ENCODE results near the gene RAB6B.

Gene RAB6B

DNA sequence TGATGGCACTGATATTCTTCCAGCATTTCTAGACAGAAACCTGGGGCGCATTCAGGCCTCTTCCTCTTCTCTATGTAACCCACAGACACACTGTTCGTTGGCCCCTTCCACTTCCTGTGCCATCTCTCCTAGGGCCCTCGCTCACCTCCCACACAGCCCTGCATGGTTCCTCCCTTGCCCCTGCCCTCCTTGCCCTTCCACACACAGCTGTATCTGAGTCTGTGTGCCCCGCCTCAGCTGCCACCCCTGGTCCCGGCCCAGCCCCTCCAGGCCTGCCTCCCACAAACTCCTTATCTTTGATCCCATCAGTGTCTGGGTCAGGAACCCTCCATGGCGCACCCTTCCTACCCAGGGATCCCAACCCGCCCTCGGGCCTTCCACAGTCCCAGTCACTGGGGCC, 37.9 kb downstream of the RAB6B start:
- no peak for DNase-seq (ENCODE audit: low read depth in 2 of 2)

DNA sequence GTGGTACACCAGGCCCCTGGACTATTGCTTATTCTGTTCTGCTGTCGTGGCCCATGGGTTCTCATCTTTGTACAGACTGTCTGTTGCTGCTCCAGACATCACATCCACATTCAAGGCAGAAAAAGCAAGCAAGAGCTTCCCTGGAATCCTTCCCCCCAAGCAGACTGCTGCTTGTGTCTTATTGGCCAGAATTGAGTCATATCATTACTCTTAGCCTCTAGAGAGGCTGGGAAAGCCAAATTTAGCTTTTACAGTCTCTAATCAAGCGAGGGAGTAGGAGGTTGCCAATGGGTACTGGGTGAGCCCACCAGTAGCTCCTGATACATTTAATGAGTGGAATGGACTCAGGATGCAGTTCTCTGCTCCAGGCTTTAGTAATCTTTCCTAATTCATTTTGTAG, 39.4 kb downstream of the RAB6B start:
- no peak for DNase-seq (ENCODE audit: low read depth in 2 of 2)

DNA sequence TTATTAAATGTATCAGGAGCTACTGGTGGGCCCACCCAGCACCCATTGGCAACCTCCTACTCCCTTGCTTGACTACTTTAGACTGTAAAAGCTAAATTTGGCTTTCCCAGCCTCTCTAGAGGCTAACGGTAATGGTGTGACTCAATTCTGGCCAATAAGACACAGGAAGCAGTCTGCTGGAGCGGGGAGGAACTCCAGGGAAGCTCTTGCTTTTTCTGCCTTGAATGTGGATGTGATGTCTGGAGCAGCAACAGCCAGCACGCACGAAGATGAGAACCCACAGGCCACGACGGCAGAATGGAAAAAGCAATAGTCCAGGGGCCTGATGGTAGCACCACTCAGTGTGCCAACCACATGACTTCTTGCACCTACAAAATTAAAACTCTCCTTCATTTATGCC, 39.9 kb downstream of the RAB6B start:
- DNase-seq (ENCODE audit: low read depth in 2 of 2), result no peak

DNA sequence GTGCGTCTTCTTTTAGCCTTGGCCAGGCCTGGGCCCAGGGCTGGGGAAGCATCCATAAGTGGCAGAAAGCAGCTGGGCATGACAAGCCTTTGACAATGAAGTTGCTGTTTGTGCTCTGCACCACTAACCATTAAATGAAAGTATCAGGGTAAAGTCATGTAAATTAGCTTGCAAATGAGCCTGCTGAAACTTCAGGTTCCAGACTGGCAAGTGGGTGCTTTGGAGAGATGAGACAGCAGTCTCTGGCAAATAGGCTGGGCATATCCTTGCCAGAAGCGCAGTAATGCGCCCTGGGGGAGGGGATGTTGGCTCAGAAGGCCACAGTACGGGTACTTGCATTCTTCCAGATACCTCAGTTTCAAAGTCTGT, 40.7 kb downstream of the RAB6B start:
- DNase-seq (ENCODE audit: low read depth in 2 of 2), result no peak

DNA sequence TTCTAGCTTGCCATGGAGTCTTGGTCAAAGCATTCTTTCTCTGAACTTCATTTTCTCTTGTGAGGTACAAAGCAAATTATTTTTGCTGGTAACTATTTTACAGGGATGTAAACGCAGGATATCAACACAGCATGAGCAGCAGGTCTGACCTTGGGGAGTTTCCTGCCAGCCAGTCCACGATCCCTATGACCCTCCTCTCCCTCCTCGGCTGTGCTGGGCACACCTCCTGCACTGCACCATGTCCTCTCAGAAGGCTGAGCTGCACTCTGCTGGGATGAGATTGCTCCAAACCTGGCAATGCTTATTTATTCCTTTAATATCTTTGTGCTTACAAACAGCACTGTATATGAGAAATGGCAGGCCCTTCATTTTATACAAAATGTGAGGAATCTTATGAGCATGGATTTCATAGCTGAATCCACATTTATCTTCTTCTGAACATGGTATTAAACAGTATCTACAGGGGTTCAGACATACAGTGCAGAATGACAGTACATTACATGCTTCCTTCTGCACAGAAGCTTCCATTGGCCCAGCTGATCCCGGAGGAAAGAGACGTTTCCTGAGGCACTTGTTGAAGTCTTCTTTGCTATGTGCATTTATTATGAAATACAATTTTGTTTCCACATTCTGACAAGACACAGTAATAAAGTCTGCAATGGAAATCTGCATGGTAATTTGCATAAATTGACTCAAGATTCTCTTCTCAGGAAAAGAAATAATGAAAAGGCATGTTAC, 41.2 kb downstream of the RAB6B start:
- no peak for DNase-seq (ENCODE audit: low read depth in 2 of 2)

DNA sequence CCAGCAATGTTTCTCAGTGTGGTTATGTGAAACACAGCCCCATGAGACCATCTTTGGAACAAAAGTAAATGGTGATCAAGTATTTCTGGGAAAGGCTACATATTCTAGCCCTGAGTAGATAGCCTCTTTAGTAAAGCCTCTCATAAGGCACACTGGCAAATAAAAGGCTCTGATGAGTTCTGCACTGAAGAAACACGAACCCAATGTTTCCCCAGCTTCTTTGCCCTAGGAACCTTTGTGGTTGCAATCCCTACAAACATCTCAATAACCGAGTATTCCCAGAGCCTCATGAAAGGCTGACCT, 41.8 kb downstream of the RAB6B start:
- no peak for DNase-seq (ENCODE audit: low read depth in 2 of 2)

DNA sequence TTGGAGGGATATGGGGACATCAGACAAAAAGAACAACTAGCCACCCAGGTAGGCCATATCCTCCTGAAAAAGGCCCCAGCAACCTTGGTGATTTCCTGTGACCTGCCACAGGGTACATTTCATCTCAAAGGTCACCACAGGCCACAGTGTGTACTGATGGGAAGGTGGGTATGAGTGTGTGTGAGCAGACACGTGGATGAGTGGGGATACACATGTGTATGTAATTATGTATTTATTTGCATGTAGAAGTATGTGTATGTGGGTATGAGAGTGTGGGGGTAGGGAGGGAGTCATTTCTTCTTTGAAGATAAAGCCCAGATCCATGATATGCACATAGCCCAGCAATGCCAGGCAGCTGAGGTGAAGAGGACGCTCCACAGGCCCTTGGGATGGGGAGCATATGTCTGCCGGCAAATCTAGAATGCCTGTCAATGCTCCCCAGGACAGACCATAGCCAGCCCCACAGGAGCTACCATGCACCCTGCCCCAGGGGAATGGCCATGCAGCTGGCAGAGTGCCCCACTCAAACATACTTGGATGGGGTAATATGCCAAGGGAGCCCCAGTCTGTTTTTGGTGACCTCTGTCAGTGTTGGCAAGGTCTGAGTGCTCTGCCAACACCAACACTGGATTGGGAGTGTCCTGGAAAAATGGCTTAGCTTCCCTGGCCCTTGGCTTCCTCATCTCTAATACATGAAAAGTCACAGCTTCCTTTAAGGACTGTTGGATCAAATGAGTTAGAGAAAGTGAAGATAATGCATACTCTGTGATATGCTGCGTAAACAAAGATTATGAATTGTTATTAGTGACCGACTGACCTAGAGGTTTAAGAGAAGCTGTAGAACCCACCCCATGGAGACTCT, 42.4 kb downstream of the RAB6B start:
- no peak for DNase-seq (ENCODE audit: low read depth in 2 of 2)

DNA sequence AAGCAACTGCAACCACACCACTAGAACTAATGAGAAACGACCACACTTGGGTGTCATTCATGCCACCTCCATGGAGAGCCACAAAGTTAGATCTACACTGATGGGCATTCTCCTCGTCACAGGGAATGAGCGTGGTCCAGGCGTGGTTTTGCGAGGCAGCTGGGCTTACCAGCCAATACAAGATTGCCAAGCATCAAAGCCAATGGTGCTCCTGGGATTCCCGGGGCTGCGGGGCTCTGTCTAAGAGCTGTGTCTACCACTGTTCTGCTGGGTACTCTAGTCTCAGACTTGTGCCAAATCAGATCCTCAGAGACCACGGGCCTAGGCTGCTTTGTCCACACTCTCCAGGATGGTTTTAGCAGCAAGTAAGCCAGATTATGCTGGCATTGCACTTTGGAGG, 43.8 kb downstream of the RAB6B start:
- no peak for DNase-seq (ENCODE audit: low read depth in 2 of 2)

DNA sequence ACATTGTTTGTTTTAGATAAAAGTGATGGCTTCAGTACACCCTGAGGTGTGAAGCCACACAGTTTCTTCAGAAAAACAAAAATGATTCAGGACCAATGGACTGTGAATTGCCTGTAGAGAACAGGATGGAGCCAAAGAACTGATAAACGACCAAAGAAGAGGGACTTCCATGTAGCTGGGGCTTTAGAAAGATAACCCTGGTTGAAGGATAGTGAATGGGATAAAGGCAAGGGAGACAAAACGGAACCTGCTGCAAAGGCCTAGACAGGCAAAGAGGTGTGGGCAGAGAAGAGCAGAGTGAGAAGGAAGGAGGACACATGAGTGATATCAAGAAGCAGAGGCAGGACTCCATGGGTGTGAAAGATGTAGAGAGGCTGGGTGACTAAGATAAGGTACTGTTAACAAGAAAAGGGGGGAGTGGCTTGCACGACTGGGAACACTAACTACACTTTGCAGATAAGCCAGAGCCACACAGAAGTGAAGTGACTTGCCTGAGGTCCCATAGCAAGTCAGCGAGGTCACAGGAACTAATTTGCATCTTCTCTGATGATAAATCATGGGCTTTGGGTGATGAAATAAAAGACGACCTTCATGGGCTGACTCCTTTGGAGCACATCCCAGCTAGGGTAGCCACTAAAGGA, 44.3 kb downstream of the RAB6B start:
- DNase-seq (ENCODE audit: low read depth in 2 of 2), result no peak

DNA sequence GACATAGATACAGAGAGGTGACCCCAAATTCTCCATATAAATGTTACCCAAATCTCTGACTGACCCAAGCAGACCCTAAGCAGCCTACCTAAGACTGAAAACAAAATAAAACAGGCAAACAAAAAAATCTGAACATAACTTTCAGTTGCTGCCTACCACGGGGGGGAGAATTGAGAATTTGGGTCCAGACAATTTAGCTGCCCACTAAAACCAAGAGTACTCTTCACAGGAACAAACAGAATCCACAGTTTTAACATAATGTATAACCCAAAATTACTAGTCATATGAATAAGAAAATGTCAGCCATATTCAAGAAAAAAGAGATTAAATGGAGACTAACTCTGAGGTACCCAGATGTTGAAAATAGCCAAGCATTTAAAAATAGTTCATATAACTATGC, 45.6 kb downstream of the RAB6B start:
- DNase-seq (ENCODE audit: low read depth in 2 of 2), result no peak

DNA sequence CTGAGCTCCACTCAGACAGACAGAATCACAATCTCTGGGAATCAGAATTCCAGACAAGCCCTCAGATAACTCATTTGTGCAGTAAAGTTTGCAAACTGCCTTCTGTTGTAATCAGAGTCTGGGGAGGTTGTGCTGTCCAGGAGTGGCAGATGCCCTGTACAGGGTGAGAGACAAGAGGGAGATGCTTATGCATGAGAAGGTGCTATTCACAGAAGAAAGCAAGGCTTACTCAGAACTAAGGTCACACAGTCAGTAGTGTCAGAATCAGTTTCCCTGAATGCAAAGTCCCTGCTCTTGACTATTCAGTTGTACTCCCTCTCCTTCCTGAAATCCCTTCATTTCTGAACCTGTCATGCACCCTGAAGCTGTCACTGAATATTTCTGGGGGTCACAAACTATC, 46.3 kb downstream of the RAB6B start:
- no peak for DNase-seq (ENCODE audit: low read depth in 2 of 2)

DNA sequence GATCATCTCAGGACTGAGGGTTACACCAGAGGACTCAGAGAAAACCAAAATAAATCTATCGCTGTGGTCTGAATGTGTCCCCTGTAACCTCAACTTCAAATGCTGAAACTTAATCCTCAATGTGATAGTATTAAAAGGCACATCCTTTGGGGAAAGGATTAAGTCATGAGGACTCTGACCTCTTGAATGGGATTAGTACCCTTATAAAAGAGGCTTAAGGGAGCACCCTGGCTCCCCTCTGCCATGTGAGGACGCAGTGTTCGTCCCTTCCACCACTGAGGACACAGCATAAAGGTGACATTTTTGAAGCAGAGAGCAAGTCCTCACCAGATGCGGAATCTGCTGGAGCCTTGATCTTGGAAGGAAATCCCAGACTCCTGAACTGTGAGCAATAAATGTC, 50.6 kb downstream of the RAB6B start:
- no peak for DNase-seq (ENCODE audit: low read depth in 2 of 2)

DNA sequence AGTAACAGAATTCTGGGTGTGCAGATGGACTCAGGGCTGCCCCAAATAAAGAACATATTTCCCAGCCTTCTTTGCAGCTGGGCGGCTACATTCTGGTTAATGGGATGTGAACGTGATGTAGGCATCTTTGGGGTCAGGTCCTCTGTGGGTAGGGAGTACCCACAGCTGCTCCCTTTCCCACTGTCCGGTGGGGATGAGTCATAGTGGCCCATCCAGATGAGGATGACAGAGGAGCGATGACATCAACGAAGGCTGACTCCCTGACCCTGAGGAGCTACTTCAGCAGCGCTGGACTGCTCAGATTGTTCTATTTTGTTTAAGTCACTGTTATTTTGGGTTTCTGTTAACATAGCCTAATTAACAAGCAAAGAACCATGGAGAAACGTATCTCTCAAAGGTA, 52.0 kb downstream of the RAB6B start:
- no peak for DNase-seq (ENCODE audit: low read depth in 2 of 2)

DNA sequence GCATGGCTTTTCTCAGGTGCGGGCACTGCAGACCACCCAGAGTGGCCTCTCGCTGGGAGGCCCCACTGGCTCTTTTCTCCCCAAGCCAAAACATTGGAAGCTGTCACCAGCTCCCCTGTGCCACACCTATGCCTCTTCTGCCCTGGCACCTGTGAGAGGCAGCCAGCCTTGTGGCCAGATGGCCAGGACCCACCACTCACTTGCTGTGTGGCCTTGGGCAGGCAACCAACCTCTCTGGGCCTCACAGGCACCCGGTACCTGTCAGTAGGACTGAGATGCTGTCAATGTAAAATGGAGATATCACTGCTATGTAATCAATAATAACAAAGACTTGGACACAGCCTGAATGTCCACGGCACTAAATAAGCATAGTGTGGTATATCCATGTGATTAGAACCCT, 53.5 kb downstream of the RAB6B start:
- DNase-seq (ENCODE audit: low read depth in 2 of 2), result no peak

DNA sequence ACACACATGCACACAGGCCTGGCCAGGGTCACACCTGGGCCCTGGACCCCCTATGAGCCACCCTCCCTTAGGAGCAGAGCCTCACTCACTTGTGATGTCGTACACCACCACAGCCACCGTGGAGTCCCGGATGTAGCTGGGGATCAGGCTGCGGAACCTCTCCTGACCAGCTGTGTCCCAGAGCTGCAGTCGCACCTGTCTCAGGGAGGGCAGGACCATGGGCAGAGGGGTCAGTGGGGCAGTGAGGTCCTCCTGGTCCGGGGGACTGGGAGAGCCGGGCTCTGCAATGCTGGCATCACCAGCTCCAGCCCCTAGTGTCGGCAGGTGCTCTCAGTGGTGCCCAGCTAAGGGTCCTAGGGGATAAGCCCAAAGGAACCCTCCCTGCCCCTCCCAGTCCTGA, 54.5 kb downstream of the RAB6B start:
- no peak for DNase-seq (ENCODE audit: low read depth in 2 of 2)

DNA sequence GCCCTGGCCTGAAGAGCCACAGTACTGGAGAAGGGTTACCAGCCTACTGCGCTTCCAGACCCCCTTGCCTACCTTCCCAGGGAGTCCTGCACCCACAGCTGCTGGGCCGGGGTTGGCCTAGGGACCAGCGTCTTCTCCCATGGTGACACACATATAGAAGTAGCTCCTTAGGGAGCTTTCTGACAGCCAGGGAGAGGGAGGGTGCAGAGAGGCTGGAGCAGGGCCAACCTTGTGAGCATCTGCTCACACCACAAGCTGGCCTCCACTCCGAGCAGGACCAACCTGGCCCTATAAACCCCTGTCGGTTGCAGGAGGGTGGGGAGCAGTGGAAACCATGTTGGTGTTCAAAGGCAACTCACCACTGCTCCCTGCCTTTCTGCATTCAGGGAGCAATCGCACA, 54.9 kb downstream of the RAB6B start:
- DNase-seq (ENCODE audit: low read depth in 2 of 2), result no peak

DNA sequence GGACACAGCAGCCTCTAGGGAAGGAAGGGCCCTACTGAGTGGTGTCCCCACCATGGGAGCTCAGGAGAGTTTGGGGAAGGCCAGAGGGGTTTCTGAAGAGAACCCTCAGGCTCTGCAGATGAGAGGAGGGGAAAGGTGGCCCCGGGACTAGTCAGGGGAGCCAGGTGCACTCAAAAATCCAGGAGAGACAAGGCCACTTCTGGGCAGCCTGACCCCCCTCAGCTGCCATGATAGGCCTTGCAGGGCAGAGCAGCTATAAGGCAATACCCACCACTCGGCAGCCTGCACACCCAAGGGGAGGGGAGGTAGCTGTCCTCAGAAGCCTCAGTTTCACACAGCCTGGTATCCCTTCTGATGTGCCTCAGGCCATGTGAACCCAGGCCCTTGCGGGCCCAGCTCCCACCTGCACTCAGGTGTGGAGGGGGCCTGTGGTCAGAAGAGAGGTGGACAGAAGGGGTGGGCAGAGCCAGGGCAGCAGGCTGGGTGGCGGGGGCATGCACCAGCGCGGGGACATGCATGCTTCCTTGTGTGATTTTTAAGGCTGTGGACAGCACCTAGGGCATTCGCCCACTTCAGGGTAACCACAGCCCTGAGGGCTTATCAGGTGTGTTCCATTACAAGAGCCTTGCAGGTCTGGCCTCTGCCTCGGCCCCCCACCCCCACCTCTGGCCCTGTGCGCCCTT, 55.5 kb downstream of the RAB6B start:
- no peak for DNase-seq (ENCODE audit: low read depth in 2 of 2)

DNA sequence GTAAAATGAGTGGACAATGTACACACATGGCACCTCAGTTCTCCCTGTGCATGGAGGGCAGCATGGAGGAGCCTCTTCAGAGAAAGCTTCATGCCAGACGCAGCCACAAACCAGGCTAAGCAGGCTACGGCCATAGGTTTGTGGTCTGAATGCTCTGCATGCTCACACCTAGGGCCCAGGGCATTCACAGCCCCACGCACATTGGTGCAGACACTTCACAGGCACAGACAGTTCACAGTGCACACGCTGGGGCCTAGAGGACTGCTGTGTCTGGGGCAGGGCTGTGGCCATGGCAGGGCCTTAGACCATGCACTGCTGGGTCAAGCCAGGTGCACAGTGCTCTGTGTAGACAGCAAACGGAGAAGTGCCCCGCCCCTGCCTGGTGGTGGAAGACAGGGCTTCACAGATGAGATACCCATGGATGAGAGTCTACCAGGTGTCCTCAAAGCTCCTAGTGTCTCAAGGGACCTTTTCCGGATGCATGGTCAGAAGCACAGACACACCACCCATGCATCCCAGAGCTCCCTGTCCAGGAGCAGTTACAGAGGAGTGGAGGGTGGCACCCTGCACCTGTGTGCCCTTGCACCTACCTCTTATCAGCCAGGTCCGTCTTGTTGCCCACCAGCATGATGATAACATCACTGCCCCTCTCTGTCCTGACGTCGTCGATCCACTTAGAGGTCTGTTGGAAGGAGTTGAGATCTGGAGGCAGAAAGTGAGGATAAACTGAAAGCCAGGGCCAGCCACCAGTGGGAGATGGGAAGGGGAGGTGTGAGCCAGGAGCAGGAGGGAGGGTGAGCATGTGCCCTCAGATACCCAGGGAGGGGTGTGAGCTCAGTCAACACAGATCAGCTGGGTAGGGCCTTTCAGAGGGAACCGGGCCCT, 56.5 kb downstream of the RAB6B start:
- no peak for DNase-seq (ENCODE audit: low read depth in 2 of 2)

DNA sequence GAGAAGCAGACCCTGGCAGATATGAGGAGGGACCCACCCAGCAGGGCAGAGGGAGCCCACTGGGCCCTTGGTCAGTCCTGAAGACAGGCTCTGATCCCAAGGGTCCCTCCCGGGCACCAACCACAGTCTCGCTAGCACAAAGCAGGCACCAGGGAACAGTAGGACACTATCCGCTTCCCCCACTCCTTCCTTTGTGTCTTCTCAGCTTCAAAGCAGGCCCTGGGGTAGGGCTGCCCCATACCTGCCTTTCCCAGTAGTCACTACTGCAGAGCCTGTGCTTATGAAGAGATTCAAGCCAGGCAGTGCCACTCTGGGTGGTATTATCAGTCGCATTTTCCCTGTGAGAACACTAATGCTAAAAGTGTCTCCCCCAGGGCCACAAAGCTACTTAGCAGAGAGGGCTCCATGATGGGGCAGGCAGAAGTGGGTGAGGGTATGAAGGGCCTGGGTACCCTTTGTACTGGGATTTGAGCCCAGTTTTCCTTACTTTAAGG, 57.3 kb downstream of the RAB6B start:
- no peak for DNase-seq (ENCODE audit: low read depth in 2 of 2)

DNA sequence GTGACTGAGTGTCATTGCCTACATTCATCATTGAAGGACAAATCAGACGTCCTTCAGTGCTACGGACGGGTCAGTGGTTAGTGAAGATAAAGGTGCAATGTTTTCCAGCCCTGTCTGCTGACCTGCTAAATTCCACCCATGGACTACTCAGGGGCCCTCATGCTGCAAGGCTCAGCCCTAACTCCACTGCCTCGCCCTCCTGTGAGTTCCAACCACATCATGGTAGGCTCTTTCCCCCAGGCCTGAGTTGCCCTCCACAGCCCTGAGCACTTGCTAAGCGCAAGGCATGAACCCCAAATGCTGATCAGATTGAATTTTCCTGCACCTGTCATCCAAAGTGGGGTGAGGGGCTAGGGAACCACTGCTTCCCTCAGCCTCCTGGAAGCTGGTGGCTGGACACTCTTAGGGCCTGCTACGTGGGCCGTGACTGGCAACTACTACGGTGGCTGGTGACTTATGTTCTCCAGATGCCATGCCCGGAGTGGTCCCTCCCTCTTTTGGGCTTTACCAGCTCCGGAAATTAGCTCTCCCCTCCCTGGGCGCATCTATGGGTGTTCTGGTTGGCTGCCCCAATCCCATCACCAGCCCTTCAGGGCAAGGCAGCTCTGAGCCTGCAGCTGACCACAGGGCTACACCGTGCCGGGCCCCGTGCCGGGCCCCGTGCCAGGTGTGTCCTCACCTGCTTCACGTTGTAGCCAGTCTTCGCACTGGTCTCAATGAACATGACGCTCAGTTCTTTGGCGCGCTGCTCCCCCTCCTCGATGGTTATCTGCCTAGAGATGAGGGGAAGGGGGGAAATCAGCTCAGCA, 58.0 kb downstream of the RAB6B start:
- DNase-seq (ENCODE audit: low read depth in 2 of 2), result no peak

All from stimulated activated CD4-positive, alpha-beta T cell treated with anti-CD3 and anti-CD28 coated beads, Interleukin-12 subunit alpha, Interleukin-12 subunit beta, amount 100 ng/mL, for 24 hours (primary cell).